A549 (cell line): ENCODE measurements around the gene CHTF8. TPM values are rescaled to one million over a fixed set of nuclear protein-coding genes. Genes with fewer than 3 reads are reported as not detected.

ENCODE experiments used
- ATAC-seq, 2 experiments: fragments of 200-7000 bp in 1 of 2; fragments of >200 bp in 1 of 2; cut with Nextera tagmentation in 1 of 2; cut with Tn5 transposase in 1 of 2; 3 replicates each; pipeline versions ENCODE4 v1.8.0 to v1.9.1; 2018 to 2020; ENCODE audit warnings: mild to moderate bottlenecking in 1 of 2, moderate library complexity in 1 of 2
- CTCF ChIA-PET: fragments of 300-600 bp; sonication (Branson Sonifier 250); formaldehyde crosslinking; extraction: SDS; loops from one replicate; lab custom pipeline; 2021; ENCODE audit warnings: antibody characterized with exemption, inconsistent platforms; lab: Yijun Ruan, JAX
- POLR2A ChIA-PET: fragments of 350-600 bp; formaldehyde crosslinking; extraction: SDS; loops from one replicate; lab custom pipeline; 2021; ENCODE audit warnings: antibody characterized with exemption, inconsistent platforms; lab: Yijun Ruan, JAX
- DNase-seq, 2 experiments: peaks; one replicate each; pipeline versions ENCODE4 v3.0.0 to v3.0.0-alpha.2; 2011 to 2016; ENCODE audit warnings: low read depth in 1 of 2, low spot score in 1 of 2
- FAIRE-seq: peaks from 2 replicates; lab custom pipeline; 2011; peaks lifted over from hg19 to GRCh38; lab: Jason Lieb, UNC
- H3K27ac ChIP-seq, 2 experiments: fragments of >200 bp; sonication (Bioruptor Twin); formaldehyde crosslinking; 3 replicates each; pipeline ENCODE4 v1.5.1; 2016 to 2017
- H3K4me1 ChIP-seq: fragments of >200 bp; sonication (Bioruptor Twin); formaldehyde crosslinking; 3 replicates; pipeline ENCODE4 v1.6.1; 2016
- H3K4me2 ChIP-seq: fragments of >200 bp; sonication (Bioruptor Twin); formaldehyde crosslinking; 3 replicates; pipeline ENCODE4 v1.6.1; 2016
- H3K4me3 ChIP-seq: fragments of >200 bp; sonication (Bioruptor Twin); formaldehyde crosslinking; 3 replicates; pipeline ENCODE4 v1.5.1; 2016
- H3K9me3 ChIP-seq: fragments of >200 bp; sonication (Bioruptor Twin); formaldehyde crosslinking; 3 replicates; pipeline ENCODE4 v1.6.1; 2016
- ATOH8 ChIP-seq: fragments of 250-450 bp; sonication (Bioruptor Pico); IDR thresholded peaks from 2 replicates; pipeline ENCODE4 v1.5.0; 2020; ENCODE audit warnings: low read depth, mild to moderate bottlenecking, moderate library complexity
- CTCF ChIP-seq: fragments of >200 bp; sonication (Bioruptor Twin); formaldehyde crosslinking; IDR thresholded peaks from 3 replicates; pipeline ENCODE4 v1.5.1; 2016
- FOSB ChIP-seq: fragments of 250-450 bp; sonication (Bioruptor Pico); IDR thresholded peaks from 2 replicates; pipeline ENCODE4 v1.5.0; 2020; ENCODE audit warnings: mild to moderate bottlenecking, moderate library complexity
- FOSL2 ChIP-seq, 2 experiments: fragments of 450-650 bp in 1 of 2; fragments of >200 bp in 1 of 2; sonication (Bioruptor Twin) in 1 of 2; formaldehyde crosslinking; IDR thresholded peaks; 2 replicates each; pipeline versions ENCODE4 v1.5.0 to v1.6.1; 2016 to 2020; ENCODE audit warnings: mild to moderate bottlenecking in 1 of 2, moderate library complexity in 1 of 2
- HDAC2 ChIP-seq: fragments of 200-600 bp; sonication (generic); IDR thresholded peaks from 2 replicates; pipeline ENCODE4 v1.6.1; 2016
- HEYL ChIP-seq: fragments of 250-450 bp; sonication (Bioruptor Pico); IDR thresholded peaks from 2 replicates; pipeline ENCODE4 v1.8.0; 2021; ENCODE audit warnings: mild to moderate bottlenecking, moderate library complexity
- HMGXB4 ChIP-seq: fragments of 250-450 bp; sonication (Bioruptor Pico); IDR thresholded peaks from 2 replicates; pipeline ENCODE4 v1.5.0; 2021; ENCODE audit warnings: mild to moderate bottlenecking, moderate library complexity, borderline replicate concordance
- HOXA7 ChIP-seq: fragments of 250-450 bp; sonication (Bioruptor Pico); IDR thresholded peaks from 2 replicates; pipeline ENCODE4 v1.5.0; 2020; ENCODE audit warnings: mild to moderate bottlenecking, moderate library complexity
- KDM1A ChIP-seq: fragments of 200-600 bp; sonication (generic); IDR thresholded peaks from 2 replicates; pipeline ENCODE4 v1.6.1; 2016; ENCODE audit warnings: low read depth, mild to moderate bottlenecking
- MAZ ChIP-seq: fragments of 150-350 bp; IDR thresholded peaks from 2 replicates; pipeline ENCODE4 v1.6.1; 2014; ENCODE audit warnings: antibody characterized with exemption, low read depth, low read length, borderline replicate concordance
- NPAS2 ChIP-seq: fragments of 250-450 bp; sonication (Bioruptor Pico); IDR thresholded peaks from 2 replicates; pipeline ENCODE4 v1.8.0; 2022; ENCODE audit warnings: mild to moderate bottlenecking, moderate library complexity, borderline replicate concordance
- PBX3 ChIP-seq: IDR thresholded peaks from 2 replicates; pipeline ENCODE4 v1.6.1; 2012
- POLR2AphosphoS2 ChIP-seq: conservative IDR thresholded peaks from 2 replicates; pipeline ENCODE4 v1.6.1; 2012; ENCODE audit warnings: low read length, improper control_type of control experiment, inconsistent platforms
- RAD21 ChIP-seq, 2 experiments: fragments of >200 bp in 1 of 2; sonication (Bioruptor Twin) in 1 of 2; formaldehyde crosslinking in 1 of 2; IDR thresholded peaks in 1 of 2; conservative IDR thresholded peaks in 1 of 2; 2 replicates in 1 of 2; 3 replicates in 1 of 2; pipeline ENCODE4 v1.6.1; 2012 to 2018; ENCODE audit warnings: inconsistent platforms in 1 of 2
- RARB ChIP-seq: fragments of 250-450 bp; sonication (Bioruptor Pico); IDR thresholded peaks from 2 replicates; pipeline ENCODE4 v1.8.0; 2021; ENCODE audit warnings: mild to moderate bottlenecking, moderate library complexity
- RCOR1 ChIP-seq: fragments of 150-350 bp; IDR thresholded peaks from 2 replicates; pipeline ENCODE4 v1.6.1; 2014; ENCODE audit warnings: antibody characterized with exemption, low read length, low read depth
- REST ChIP-seq: fragments of 200-600 bp; sonication (generic); IDR thresholded peaks from 2 replicates; pipeline ENCODE4 v1.6.1; 2016; ENCODE audit warnings: antibody characterized with exemption, mild to moderate bottlenecking, moderate library complexity
- SMC3 ChIP-seq: fragments of >200 bp; sonication (Bioruptor Twin); formaldehyde crosslinking; IDR thresholded peaks from 3 replicates; pipeline ENCODE4 v1.6.1; 2018; ENCODE audit warnings: inconsistent platforms
- TP53 ChIP-seq: fragments of 250-450 bp; sonication (Bioruptor Pico); IDR thresholded peaks from 2 replicates; pipeline ENCODE4 v1.5.0; 2021; ENCODE audit warnings: mild to moderate bottlenecking, moderate library complexity
- USF2 ChIP-seq: fragments of 450-650 bp; IDR thresholded peaks from 2 replicates; pipeline ENCODE4 v1.6.1; 2014; ENCODE audit warnings: antibody characterized with exemption
- ZC3H11A ChIP-seq: fragments of 450-650 bp; IDR thresholded peaks from 2 replicates; pipeline ENCODE4 v1.6.1; 2014; ENCODE audit warnings: antibody characterized with exemption, mild to moderate bottlenecking
- whole genome bisulfite sequencing: methylation state at CpG from one replicate; pipeline ENCODE4 v1.1.6; 2017; ENCODE audit errors: missing lambda C conversion rate; 5-methylcytosine and 5-hydroxymethylcytosine counted together
- polyA plus RNA-seq, 4 experiments: library from polyadenylated mRNA; depleted of rRNA in 3 of 4; stranded (reverse); fragments of >200 nt; fragmentation: RNase III in 1 of 4; extraction: RNeasy Plus Mini Kit Qiagen cat#74134 plus additional on column Dnase treatment in 1 of 4; gene quantifications; 2 replicates in 3 of 4; 3 replicates in 1 of 4; pipeline ENCODE4 v1.2.3, GENCODE V29; 2011 to 2017

CHTF8 gene
- polyA plus RNA-seq, 2 of the 4 experiments (the other 2 are of a cell fraction) = 78.7 to 81.6 TPM

- H3K4me3 ChIP-seq = no peak overlapping the region
- no peaks in the 10 kb centered on the region for H3K4me1 ChIP-seq
- 92% methylated on average over 5 of the region's 5 CpGs for WGBS
- H3K9me3 ChIP-seq = no peaks in the 10 kb centered on the region
- no peak for TF ChIP-seq FOSB (CRISPR knock-in tag)
- no peak for TF ChIP-seq HEYL (CRISPR knock-in tag)
- TF ChIP-seq ATOH8 (CRISPR knock-in tag) = no peak
- TF ChIP-seq USF2 = no peak
- TF ChIP-seq KDM1A = no peak
- no peak for TF ChIP-seq RCOR1
- TF ChIP-seq PBX3 = no peak
- no peak for TF ChIP-seq REST
- no peak for TF ChIP-seq RARB (CRISPR knock-in tag)
- no peak for TF ChIP-seq FOSL2 (IDR thresholded peaks at IDR 0.05)
- no peak for TF ChIP-seq FOSL2 (CRISPR knock-in tag; IDR thresholded peaks at IDR 0.05)
- TF ChIP-seq HMGXB4 = no peak
- no peak for TF ChIP-seq SMC3
- no peak for TF ChIP-seq RAD21 (conservative IDR thresholded peaks at IDR 0.05 in 1 of 2, IDR thresholded peaks at IDR 0.05 in 1 of 2)
- no peak for TF ChIP-seq ZC3H11A
- TF ChIP-seq, all 56 proteins: peak for 0
- Histone ChIP-seq H3K4me2 (no peak overlapping the region), H3K27ac (no peak overlapping the region)
- FAIRE-seq = no peak
- ChIA-PET POLR2A (interaction anchor here (0.6 to 1.6 kb wide), 3 partner anchors 9 to 12 kb away, joined by 4 to 5 read pairs (median 5); partner anchors contain the start of gene HAS3), CTCF (interaction anchor here (0.7 to 24.8 kb wide), 5 partner anchors 9 to 268 kb away, joined by 3 to 503 read pairs (median 4); partner anchors contain the start of gene HAS3)
- ATAC-seq = no peak
- no peak for DNase-seq
These were observed 17.0 kb downstream of the CHTF8 start for GRCh38 chr16:69115361-69115760.

- no peak overlapping the region for H3K27ac ChIP-seq
- DNase-seq (no peak), ATAC-seq (no peak), FAIRE-seq (no peak)
- no peaks in the 10 kb centered on the region for H3K4me1 ChIP-seq
- WGBS = 95% methylated on average over 6 of the region's 6 CpGs
- ChIA-PET POLR2A (interaction anchor here (0.5 to 1.6 kb wide), 3 partner anchors 9 to 247 kb away, joined by 4 to 5 read pairs (median 5); partner anchors contain the start of gene HAS3), CTCF (interaction anchor here (0.9 to 24.8 kb wide), 6 partner anchors 9 to 268 kb away, joined by 3 to 503 read pairs (median 16); partner anchors contain the start of gene HAS3)
- H3K4me3 ChIP-seq = no peak overlapping the region
- no peak overlapping the region for H3K4me2 ChIP-seq
- no peaks in the 10 kb centered on the region for H3K9me3 ChIP-seq
- TF ChIP-seq HOXA7 (CRISPR knock-in tag) (no peak), MAZ (no peak), RAD21 (conservative IDR thresholded peaks at IDR 0.05 in 1 of 2, IDR thresholded peaks at IDR 0.05 in 1 of 2) (no peak), CTCF (no peak), NPAS2 (CRISPR knock-in tag) (no peak), HDAC2 (no peak), TP53 (CRISPR knock-in tag) (no peak), ZC3H11A (no peak), REST (no peak), POLR2AphosphoS2 (no peak)
These were observed 17.4 kb downstream of the CHTF8 start for GRCh38 chr16:69114976-69115355.
